GM23248 (cell line): ENCODE data around the gene VWA8. TPM values are rescaled to one million over a fixed set of nuclear protein-coding genes. Genes with fewer than 3 reads are reported as not detected.
"Not testable (repeated sequence)": the region's sequence is repeated elsewhere in the genome, so short reads cannot be mapped to it uniquely, and the experiment has no call there.

Experiments used
- DNase-seq: peaks from one replicate; pipeline ENCODE4 v3.0.0-alpha.2; 2015
- H2AFZ ChIP-seq: fragments of 200-600 bp; sonication (generic); 2 replicates; pipeline ENCODE4 v1.6.1; 2016; ENCODE audit warnings: antibody characterized with exemption
- H3F3A ChIP-seq: fragments of 200-600 bp; sonication (generic); 2 replicates; pipeline ENCODE4 v1.6.1; 2016; ENCODE audit warnings: mild to moderate bottlenecking, antibody characterized with exemption, mixed run types; ENCODE audit not compliant: insufficient read depth
- H3K27ac ChIP-seq: fragments of 200-600 bp; sonication (generic); 2 replicates; pipeline ENCODE4 v1.5.1; 2016; ENCODE audit warnings: mild to moderate bottlenecking
- H3K27me3 ChIP-seq: fragments of 200-600 bp; sonication (generic); replicated peaks from 2 replicates; pipeline ENCODE4 v1.6.1; 2016; ENCODE audit warnings: mild to moderate bottlenecking; ENCODE audit not compliant: insufficient read depth
- H3K36me3 ChIP-seq: fragments of 200-600 bp; sonication (generic); 2 replicates; pipeline ENCODE4 v1.6.1; 2016; ENCODE audit warnings: low read depth, mild to moderate bottlenecking
- H3K4me1 ChIP-seq: fragments of 200-600 bp; sonication (generic); 2 replicates; pipeline ENCODE4 v1.6.1; 2016; ENCODE audit warnings: mild to moderate bottlenecking; ENCODE audit not compliant: insufficient read depth
- H3K4me2 ChIP-seq: fragments of 200-600 bp; sonication (generic); one replicate; pipeline ENCODE4 v1.6.1; 2016; ENCODE audit warnings: mild to moderate bottlenecking; ENCODE audit not compliant: unreplicated experiment
- H3K4me3 ChIP-seq: fragments of 200-600 bp; sonication (generic); 2 replicates; pipeline ENCODE4 v1.5.1; 2016; ENCODE audit warnings: mild to moderate bottlenecking
- H3K79me2 ChIP-seq: fragments of 200-600 bp; sonication (generic); 2 replicates; pipeline ENCODE4 v1.6.1; 2016; ENCODE audit warnings: mild to moderate bottlenecking; ENCODE audit not compliant: insufficient read depth
- H3K9ac ChIP-seq: fragments of 200-600 bp; sonication (generic); 2 replicates; pipeline ENCODE4 v1.6.1; 2016; ENCODE audit warnings: mild to moderate bottlenecking
- H3K9me2 ChIP-seq: fragments of 200-600 bp; sonication (generic); 2 replicates; pipeline ENCODE4 v1.6.1; 2016; ENCODE audit warnings: mixed run types, mild to moderate bottlenecking, moderate library complexity; ENCODE audit not compliant: insufficient read depth
- H3K9me3 ChIP-seq: fragments of 200-600 bp; sonication (generic); one replicate; pipeline ENCODE4 v1.6.1; 2017; ENCODE audit warnings: low read depth
- H4K20me1 ChIP-seq: fragments of 200-600 bp; sonication (generic); 2 replicates; pipeline ENCODE4 v1.6.0; 2016; ENCODE audit not compliant: insufficient read depth
- EZH2 ChIP-seq: fragments of 200-600 bp; sonication (generic); IDR thresholded peaks from 2 replicates; pipeline ENCODE4 v1.6.1; 2018; ENCODE audit warnings: antibody characterized with exemption, mild to moderate bottlenecking; ENCODE audit not compliant: insufficient read depth, poor library complexity, severe bottlenecking
- EZH2phosphoT487 ChIP-seq: fragments of 200-600 bp; sonication (generic); IDR thresholded peaks from 2 replicates; pipeline ENCODE4 v1.6.1; 2018; ENCODE audit warnings: antibody characterized with exemption, moderate library complexity, mild to moderate bottlenecking, low read depth; ENCODE audit not compliant: insufficient read depth
- WGBS, 2 experiments: methylation state at CpG; one replicate each; pipeline ENCODE4 v1.1.6; 2015 to 2017; ENCODE audit warnings: low lambda C conversion rate in 2 of 2, low coverage in 1 of 2; ENCODE audit errors: missing lambda C conversion rate in 2 of 2; 5-methylcytosine and 5-hydroxymethylcytosine counted together
- in situ Hi-C: fragments of 300-500 bp; cut with MboI; formaldehyde crosslinking; loops from 2 replicates; pipeline ENCODE4 v1.15.0; 2020
- polyA plus RNA-seq: library from polyadenylated mRNA; unstranded; fragments of >200 nt; fragmentation: Nextera tagmentation; extraction: Ambion mirVana; gene quantifications from 2 replicates; pipeline ENCODE4 v1.2.1, GENCODE V29; 2016
- total RNA-seq: library from RNA; depleted of rRNA; stranded (reverse); fragments of >200 nt; shearing (Covaris generic); gene quantifications from 2 replicates; pipeline ENCODE4 v1.2.3, GENCODE V29; 2014

VWA8 gene
- total and polyA plus RNA-seq, 2 experiments from 2014 or later = 3.9 to 10.1 TPM

GRCh38 chr13:41650706-41651105, 310.2 kb downstream of the VWA8 start:
- Histone ChIP-seq H3K4me2 (no peak overlapping the region), H3K9ac (no peak overlapping the region), H3K4me1 (peaks cover 24% of the 10 kb centered on the region), H3K4me3 (no peak overlapping the region), H3F3A (peaks cover 12% of the 10 kb centered on the region; the same call in 1 of the 2 replicates), H3K9me3 (no peaks in the 10 kb centered on the region), H2AFZ (no peak overlapping the region), H3K27ac (no peak overlapping the region), H3K27me3 (no peaks in the 10 kb centered on the region), H4K20me1 (no peaks in the 10 kb centered on the region), H3K79me2 (no peaks in the 10 kb centered on the region), H3K9me2 (no peaks in the 10 kb centered on the region), H3K36me3 (no peaks in the 10 kb centered on the region)
- 97 to 100% methylated on average over 2 of the region's 2 CpGs for WGBS, 2 experiments
- TF ChIP-seq EZH2 (no peak), EZH2phosphoT487 (no peak)
- in situ Hi-C loops = loop anchor here (5.0 kb wide), 1 partner anchor 238 kb away; no protein-coding TSS in a partner anchor
- no peak for DNase-seq

GRCh38 chr13:41649659-41650058, 311.2 kb downstream of the VWA8 start:
- Histone ChIP-seq H3K9ac (no peak overlapping the region), H3K9me3 (no peaks in the 10 kb centered on the region), H3K27ac (no peak overlapping the region), H3K9me2 (no peaks in the 10 kb centered on the region), H3F3A (peaks cover 21% of the 10 kb centered on the region; the same call in 1 of the 2 replicates), H3K79me2 (no peaks in the 10 kb centered on the region), H3K36me3 (no peaks in the 10 kb centered on the region), H3K4me1 (peaks cover 33% of the 10 kb centered on the region), H3K4me2 (no peak overlapping the region), H3K4me3 (no peak overlapping the region), H2AFZ (no peak overlapping the region), H4K20me1 (no peaks in the 10 kb centered on the region), H3K27me3 (no peaks in the 10 kb centered on the region)
- TF ChIP-seq EZH2 (no peak), EZH2phosphoT487 (no peak)
- 67 to 73% methylated on average over 3 of the region's 3 CpGs for WGBS, 2 experiments
- DNase-seq = peak; percentile 49
- in situ Hi-C loops = loop anchor here (5.0 kb wide), 1 partner anchor 237 kb away; no protein-coding TSS in a partner anchor

GRCh38 chr13:41648314-41648935, 312.5 kb downstream of the VWA8 start:
- no peaks in the 10 kb centered on the region for H3K9me3 ChIP-seq
- no peak overlapping the region for H3K4me2 ChIP-seq
- WGBS, 2 experiments = 85 to 89% methylated on average over 5 of the region's 5 CpGs
- peak; percentile 24 for DNase-seq
- H2AFZ ChIP-seq = 0 out of 2 replicates have a peak overlapping the region, but pooled peaks have one; percentile 3
- H3K4me3 ChIP-seq = no peak overlapping the region
- in situ Hi-C loops = no loop called here
- no peaks in the 10 kb centered on the region for H3K36me3 ChIP-seq
- TF ChIP-seq EZH2phosphoT487 = no peak
- TF ChIP-seq EZH2 = no peak
- H3K27me3 ChIP-seq = no peaks in the 10 kb centered on the region
- no peaks in the 10 kb centered on the region for H3K9me2 ChIP-seq
- no peak overlapping the region for H3K9ac ChIP-seq
- H3K79me2 ChIP-seq = no peaks in the 10 kb centered on the region
- H3K4me1 ChIP-seq = peaks cover 38% of the 10 kb centered on the region
- peak overlapping the region; percentile 34; the same call in 1 of the 2 replicates for H3K27ac ChIP-seq
- H4K20me1 ChIP-seq = no peaks in the 10 kb centered on the region
- peaks cover 22% of the 10 kb centered on the region; the same call in 1 of the 2 replicates for H3F3A ChIP-seq

- H4K20me1 ChIP-seq, H3K9me3 ChIP-seq, H3K27me3 ChIP-seq, H3K79me2 ChIP-seq, DNase-seq, H3K9me2 ChIP-seq, H3K36me3 ChIP-seq, H3K9ac ChIP-seq, H3K4me2 ChIP-seq, in situ Hi-C loops, H3K4me3 ChIP-seq: not testable (repeated sequence)
- Histone ChIP-seq H3K4me1 (peaks cover 38% of the 10 kb centered on the region), H3K27ac (peak overlapping the region; percentile 34; the same call in 1 of the 2 replicates), H3F3A (peaks cover 22% of the 10 kb centered on the region; the same call in 1 of the 2 replicates), H2AFZ (0 out of 2 replicates have a peak overlapping the region, but pooled peaks have one; percentile 3)
- WGBS, 2 experiments = 98% methylated on average over 10 of the region's 10 CpGs
These were observed 313.1 kb downstream of the VWA8 start for GRCh38 chr13:41647699-41648313.
